Measurements from ENCODE around the gene ADAM8.

The ADAM8 gene

DNA sequence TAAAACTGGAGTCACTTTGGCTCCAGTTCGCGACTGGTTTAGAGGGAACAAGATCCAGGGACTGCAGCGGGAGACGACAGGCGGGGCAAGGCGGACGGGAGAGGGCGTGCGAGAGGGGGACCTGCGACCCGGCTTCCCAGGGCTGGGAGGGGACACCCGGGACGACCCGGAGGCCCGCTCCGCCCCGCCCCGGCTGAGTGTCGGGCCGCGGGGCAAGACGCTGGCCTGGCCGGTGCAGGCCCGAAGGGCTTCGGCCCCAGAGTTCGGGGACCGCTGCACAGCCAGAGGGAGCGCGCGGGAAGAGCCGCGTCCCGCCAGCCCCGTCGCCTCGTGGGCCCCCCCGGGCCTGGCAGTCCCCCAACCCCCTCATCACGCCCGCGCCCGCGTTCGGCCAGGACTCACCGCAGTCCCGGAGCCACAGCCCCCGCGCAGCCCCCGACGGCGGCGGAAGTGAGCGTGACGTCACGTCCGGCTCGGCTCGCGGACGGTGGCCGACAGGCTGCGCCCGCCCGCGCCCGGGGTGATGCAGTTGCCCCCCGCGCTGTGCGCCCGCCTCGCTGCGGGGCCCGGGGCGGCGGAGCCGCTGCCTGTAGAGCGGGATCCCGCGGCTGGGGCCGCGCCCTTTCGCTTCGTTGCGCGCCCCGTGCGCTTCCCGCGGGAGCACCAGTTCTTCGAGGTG is 31.9 kb upstream of the ADAM8 start, which contains the start of the genes TUBGCP2 and ZNF511:
TSS of gene TUBGCP2 (minus strand) at position 452 of the 679 bp plus-strand sequence. CDS start 5,931 bp downstream, outside the sequence.
TSS of gene ZNF511 (plus strand) at position 494 of the 679 bp plus-strand sequence. CDS start at position 524, 30 bp downstream.
- peak; percentile 82 to 84 for DNase-seq (ENCODE audit: low read depth in 2 of 2)

DNA sequence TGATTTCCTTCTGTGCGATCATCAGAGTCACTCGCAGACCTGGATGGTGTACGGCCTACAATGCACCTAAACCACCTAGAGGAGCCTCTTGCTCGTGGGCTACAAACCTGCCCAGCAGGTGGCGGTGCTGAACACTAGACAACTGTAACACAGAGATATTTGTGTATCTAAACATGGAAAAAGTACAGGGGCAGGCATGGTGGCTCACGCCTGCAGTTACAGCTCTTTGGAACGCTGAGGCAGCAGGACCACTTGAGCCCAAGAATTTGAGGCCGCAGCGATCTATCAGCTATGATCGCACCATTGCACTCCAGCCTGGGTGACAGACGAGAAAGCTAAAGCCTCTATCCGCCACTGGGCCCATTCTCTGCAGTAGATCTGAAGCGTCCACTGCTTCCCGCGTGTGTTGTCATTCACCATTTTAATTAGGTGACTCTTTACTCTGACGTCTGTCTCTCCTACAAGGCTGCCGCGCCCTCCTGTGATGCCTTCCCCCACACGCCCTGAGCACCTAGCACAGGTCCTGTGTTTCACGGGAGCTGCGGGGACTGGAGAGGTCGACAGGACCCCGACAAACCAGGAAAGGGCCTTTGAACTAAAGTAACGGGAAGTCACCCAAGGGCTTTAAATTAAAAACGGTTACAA is 31.2 kb upstream of the ADAM8 start:
- peak; percentile 80 to 81 for DNase-seq (ENCODE audit: low read depth in 2 of 2)

- DNase-seq (ENCODE audit: low read depth in 2 of 2), result no peak
Observed at GRCh38 chr10:133306941-133307379, 30.3 kb upstream of the ADAM8 start.

DNA sequence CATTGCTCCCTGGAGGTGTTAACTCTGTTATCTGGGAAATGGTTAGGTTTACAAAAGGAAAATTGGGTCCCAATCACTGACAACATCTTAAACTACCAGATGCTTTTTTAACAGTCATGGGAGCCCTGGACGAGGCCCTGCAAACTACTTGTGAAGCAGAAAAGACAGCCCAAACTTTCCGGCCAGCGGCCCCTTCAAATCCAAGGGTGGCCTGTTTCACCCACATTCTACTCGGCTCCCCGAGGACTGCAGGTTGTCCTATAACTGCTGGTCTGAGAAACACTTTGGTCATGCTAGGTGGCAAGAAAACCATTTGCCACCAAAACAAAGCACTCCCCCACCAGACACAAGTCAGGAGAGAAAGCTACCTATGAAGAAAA is 29.4 kb upstream of the ADAM8 start:
- DNase-seq (ENCODE audit: low read depth in 2 of 2), result no peak

DNA sequence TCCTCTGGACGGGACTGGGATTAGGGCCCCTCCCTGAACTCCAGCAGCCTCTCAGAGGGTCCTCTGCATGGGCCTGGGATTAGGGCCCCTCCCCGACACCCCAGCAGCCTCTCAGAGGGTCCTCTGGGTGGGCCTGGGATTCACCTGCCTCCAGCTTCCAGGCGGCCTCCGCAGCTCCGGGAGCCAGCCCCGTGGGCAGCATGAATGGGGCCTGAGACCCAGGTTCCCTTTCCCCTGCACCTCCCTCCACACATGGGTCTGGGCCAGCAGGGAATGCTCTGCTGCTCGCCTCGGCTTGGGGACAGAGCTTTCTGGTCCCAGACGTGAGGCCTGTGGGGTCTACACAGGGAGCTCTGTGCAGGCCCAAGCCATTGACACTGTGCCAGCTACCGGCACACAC is 26.5 kb upstream of the ADAM8 start:
- no peak for DNase-seq (ENCODE audit: low read depth in 2 of 2)

DNA sequence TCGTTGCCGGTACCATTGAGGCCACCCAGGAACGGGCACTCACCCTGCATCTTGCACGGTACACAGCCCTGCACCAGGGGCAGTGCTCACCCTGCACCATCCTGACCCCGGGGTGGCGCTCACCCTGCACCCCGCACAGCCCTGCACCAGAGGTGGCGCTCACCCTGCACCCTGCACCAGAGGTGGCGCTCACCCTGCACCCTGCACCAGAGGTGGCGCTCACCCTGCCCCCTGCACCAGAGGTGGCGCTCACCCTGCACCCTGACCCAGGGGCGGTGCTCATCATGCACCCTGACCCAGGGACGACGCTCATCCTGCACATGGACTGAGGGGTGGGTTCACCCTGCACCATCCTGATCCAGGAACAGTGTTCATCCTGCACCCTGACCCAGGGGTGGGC is 25.6 kb upstream of the ADAM8 start:
- no peak for DNase-seq (ENCODE audit: low read depth in 2 of 2)

- no peak for DNase-seq (ENCODE audit: low read depth in 2 of 2)
Observed at GRCh38 chr10:133299738-133300137, 23.1 kb upstream of the ADAM8 start.

DNA sequence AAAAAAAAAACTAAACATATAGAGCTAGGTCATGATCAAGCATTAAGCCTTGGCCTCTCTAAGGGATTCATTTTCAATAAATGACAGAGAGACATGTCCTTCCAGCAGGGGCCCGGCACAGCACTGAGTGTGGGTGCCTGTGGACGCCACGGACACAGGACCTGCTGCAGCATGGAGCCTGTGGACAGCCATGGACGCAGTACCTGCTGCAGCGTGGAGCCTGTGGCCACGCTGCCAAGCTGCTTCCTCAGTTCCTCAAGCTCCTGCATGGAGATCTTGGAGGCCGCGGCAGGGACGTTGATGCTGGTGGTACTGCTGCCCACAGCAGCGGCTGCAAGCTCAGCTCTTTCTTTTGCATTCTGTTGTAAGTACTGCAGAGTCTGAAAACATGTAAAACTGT is 22.6 kb upstream of the ADAM8 start:
- DNase-seq (ENCODE audit: low read depth in 2 of 2), result no peak

- DNase-seq (ENCODE audit: low read depth in 2 of 2), result no peak
Observed at GRCh38 chr10:133298466-133298865, 21.8 kb upstream of the ADAM8 start.

DNA sequence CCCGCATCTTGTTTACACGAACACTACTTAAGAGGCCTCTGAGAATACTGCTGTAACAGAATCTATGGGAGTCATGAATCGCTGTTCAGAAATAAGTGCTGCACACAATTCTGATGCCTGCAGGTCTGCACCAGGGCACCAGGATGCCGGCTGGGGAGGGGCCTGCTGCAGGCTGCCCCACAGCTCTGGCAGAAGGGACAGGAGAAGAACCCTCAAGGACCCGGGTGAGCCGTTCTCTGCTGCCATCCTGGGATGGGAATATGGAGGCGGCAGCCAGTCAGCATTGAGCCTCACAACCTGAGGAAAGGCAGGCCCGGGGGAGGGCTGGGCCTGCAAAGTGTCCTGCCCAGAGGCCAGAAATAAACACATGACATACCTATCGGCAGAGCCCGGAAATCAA is 20.8 kb upstream of the ADAM8 start:
- DNase-seq (ENCODE audit: low read depth in 2 of 2), result no peak

DNA sequence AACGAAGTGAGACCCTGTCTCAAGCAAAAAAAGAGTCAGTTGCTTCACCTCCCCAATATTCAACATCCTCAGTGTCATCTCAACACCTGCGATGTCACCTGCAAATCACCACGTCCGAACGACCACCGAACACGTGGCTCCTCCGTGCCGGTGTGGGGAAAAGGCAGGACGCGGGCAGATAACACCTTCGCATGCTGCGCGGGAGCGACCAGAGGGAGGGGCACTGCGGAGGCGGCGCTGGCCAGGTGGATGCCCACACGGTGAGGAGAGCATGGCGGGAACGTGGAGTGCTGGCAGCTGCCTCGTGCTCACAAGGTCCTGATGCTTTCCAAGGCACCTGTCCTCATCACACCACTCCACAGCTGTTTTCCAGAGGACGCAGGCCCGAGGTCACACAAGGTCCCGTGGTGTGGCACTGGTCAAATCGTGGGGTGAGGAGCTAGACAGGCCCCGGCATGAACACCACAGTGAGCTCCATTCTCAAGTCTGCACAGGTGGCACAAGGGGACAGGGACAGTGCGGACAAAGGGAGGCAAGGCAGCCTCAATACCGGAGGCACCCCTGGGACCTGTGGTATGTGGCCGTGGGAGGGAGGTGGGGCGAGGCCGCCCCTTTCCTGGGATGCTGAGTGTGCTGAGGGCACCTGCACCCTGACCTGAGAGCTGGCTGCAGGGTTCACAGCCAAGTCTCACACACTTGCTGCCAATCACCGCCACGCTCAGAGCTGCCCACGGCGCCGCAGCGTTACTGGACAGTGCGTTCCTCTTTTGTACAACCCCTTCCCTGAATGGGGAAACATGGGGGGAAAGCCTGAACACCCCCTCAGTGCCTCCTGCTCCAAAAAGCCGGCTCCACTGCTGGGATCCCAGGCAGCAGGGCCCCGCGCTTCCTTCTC is 19.0 kb upstream of the ADAM8 start:
- DNase-seq (ENCODE audit: low read depth in 2 of 2), result no peak

DNA sequence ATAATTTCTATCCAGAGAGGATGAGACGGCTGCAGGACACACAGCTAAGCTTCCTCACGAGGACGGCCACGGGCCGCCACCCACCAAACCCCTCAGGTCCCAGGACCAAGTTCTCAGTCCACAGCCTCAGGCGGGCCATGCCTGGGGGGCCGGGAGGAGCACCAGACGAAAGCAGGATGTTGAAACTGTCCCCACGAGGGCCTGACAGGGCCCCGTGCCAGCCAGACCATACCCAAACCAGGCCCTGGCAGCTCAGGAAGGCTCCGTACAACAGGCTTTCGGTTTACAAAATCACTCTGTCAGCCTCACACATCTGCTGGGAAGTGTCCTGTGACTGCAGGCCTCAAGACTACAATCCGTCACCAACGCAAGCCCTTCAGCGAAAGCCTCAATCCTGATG is 17.5 kb upstream of the ADAM8 start:
- DNase-seq (ENCODE audit: low read depth in 2 of 2), result no peak

GRCh38 chr10:133293810-133294119 is 17.1 kb upstream of the ADAM8 start:
- DNase-seq (ENCODE audit: low read depth in 2 of 2), result no peak

DNA sequence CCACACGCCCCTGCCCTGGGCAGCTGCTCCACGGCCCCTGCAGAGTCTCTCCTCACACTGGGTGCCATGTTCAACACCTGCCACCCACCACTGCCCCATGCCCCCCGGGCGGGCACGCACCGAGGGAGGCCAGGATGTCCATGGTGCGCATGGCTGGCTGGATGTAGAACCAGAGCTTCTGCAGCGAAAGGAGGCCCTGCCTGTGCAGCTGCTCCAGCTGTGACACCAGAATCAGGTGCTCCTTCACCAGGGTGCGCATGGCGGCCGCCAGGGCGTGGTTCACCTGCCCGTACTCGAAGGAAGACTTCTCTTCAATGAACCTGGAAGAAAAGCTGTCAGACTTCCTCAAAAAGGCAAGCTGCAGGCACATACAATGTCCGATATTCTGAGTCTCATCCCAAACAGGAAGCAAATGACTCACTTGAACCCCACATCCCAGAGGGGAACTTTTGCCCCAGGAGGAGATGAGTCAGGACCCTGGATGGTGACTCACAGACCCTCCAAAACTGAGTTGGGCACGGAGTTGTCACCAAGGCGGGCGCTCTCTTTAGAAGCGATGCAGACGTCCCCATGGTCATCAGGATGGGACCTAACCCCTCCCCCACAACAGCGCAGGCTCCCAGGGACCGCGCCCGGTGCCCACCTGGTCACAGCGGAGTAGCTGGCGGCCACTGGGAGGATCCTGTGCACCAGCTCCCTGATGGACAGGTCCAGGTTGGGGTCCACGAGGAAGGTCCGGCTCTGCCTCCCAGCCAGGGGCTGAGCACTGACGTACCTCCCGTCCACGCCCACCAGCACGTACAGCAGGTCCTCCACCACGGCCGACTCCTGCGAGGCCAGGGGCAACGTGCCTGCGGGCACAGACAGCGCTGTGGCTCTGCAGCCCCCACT is 16.5 kb upstream of the ADAM8 start:
- DNase-seq (ENCODE audit: low read depth in 2 of 2), result no peak

- DNase-seq (ENCODE audit: low read depth in 2 of 2), result no peak
Observed at GRCh38 chr10:133289761-133290160, 13.1 kb upstream of the ADAM8 start.

- no peak for DNase-seq (ENCODE audit: low read depth in 2 of 2)
Observed at GRCh38 chr10:133287832-133288500, 11.3 kb upstream of the ADAM8 start.

- no peak for DNase-seq (ENCODE audit: low read depth in 2 of 2)
Observed at GRCh38 chr10:133286366-133286765, 9.7 kb upstream of the ADAM8 start.

- no peak for DNase-seq (ENCODE audit: low read depth in 2 of 2)
Observed at GRCh38 chr10:133285217-133285616, 8.5 kb upstream of the ADAM8 start.

DNA sequence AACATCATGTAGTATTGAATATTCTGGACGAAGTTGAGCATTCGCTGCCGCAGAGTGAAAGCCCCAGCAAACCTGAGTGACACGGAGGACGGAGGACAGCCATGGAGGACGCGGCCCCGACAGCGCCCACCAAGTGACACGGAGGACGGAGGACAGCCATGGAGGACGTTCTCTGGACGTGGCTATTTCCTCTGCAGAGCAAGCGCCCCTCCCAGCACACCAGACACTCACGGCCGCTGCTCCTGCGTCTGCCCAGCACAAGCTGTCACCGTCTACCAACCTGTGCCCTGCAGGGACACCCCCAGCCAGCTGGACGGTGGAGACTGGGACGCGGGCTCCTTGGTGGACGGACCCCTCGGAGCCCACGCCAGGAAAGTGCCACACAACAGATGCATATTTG is 7.3 kb upstream of the ADAM8 start:
- DNase-seq (ENCODE audit: low read depth in 2 of 2), result no peak

- no peak for DNase-seq (ENCODE audit: low read depth in 2 of 2)
Observed at GRCh38 chr10:133282846-133283390, 6.2 kb upstream of the ADAM8 start.
